ENCODE results near the gene DTNB.

The DTNB gene

DNA sequence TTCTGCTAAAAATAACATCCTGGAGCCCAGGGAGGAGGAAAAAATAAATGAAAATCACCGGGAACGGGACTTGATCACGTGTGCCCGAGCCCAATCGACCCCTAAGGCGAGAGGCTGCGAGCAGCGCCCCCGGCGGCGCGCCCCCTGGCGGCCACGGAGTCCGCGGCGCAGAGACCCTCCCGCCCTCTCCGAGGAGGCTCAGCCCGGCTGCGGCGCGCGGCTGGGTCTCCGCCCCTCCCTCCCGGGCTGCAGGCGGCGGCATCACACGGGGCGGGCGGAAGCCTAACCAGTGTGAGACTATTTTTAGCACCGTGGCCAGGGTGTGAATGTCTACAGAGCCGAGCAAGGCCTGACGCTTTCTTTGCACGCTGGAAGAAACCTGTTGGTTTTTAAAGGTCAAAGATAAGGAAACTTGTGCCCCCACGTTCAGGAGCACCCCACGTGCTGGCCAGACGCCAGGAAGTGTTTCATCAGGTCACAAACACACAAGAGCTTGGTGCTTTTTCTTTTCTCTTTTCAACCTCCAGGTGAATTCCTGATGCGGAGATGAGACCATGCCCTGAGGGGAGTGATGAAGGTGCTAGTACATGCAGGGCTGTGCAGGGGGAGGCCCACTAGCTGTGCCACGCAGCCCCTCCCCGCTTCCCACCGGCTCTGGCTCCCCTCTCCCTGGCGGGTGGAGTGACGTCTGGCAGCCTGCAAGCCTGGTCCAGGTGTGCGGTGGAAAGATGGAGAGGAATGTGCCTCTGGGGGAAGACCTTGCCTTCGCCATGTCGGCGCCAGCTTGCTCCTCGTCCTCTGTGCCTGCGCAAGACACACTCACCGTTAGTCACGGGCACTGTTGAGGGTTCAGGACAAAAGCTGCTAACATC lies 296.4 kb downstream of the DTNB start:
- peaks cover 18% of the 10 kb centered on the region; the same call in 1 of the 2 replicates for H3K4me1 ChIP-seq (ENCODE audit: insufficient read depth, low read length)
- H3K27me3 ChIP-seq (ENCODE audit: insufficient read depth, low read length) = peaks cover 5% of the 10 kb centered on the region; the same call in 1 of the 2 replicates
- no peaks in the 10 kb centered on the region for H3K9me3 ChIP-seq (ENCODE audit: insufficient read depth, low read depth, low read length)
- peak overlapping the region; percentile 19 for H3K4me3 ChIP-seq (ENCODE audit: low read length)
- peak overlapping the region; percentile 38; the same call in 1 of the 2 replicates for H3K27ac ChIP-seq (ENCODE audit: low read depth, low read length)
- peak overlapping the region; percentile 21; the same call in 1 of the 2 replicates for H3K9ac ChIP-seq (ENCODE audit: low read depth, low read length)
- WGBS = 17% methylated on average over 50 of the region's 52 CpGs
- no peaks in the 10 kb centered on the region for H3K36me3 ChIP-seq (ENCODE audit: insufficient read depth, low read length)

DNA sequence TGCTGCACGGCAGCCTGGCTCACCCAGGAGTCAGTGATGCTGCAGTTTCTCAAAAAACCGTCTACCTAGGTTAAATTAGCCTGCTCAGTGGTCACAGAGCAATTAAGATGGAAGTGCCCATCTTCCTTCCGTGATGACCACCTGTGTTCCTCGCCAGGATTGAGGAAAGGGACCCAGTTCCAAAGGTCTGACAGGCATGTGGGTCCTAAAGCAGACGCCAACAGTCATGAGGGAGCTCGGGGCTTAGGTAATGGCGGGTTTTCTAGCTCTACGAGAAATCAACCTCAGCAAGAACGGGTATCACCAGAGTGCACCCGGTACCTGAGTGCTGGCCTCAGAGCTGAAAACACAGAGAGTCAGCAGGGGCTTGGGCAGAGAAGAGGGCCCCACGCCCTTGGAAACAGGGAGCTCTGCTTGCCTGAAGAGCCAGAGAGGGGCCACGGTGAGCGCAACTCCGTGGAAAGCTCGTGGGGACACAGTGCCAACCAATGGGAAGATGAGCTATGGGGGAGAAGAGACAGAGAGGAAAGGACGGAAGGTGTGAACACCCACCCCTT lies 297.3 kb downstream of the DTNB start:
- no peak overlapping the region for H3K27ac ChIP-seq (ENCODE audit: low read depth, low read length)
- H3K9ac ChIP-seq (ENCODE audit: low read depth, low read length) = no peak overlapping the region
- 84% methylated on average over 15 of the region's 16 CpGs for WGBS
- H3K36me3 ChIP-seq (ENCODE audit: insufficient read depth, low read length) = no peaks in the 10 kb centered on the region
- H3K9me3 ChIP-seq (ENCODE audit: insufficient read depth, low read depth, low read length) = no peaks in the 10 kb centered on the region
- peaks cover 5% of the 10 kb centered on the region; the same call in 1 of the 2 replicates for H3K27me3 ChIP-seq (ENCODE audit: insufficient read depth, low read length)
- H3K4me3 ChIP-seq (ENCODE audit: low read length) = no peak overlapping the region
- peaks cover 18% of the 10 kb centered on the region; the same call in 1 of the 2 replicates for H3K4me1 ChIP-seq (ENCODE audit: insufficient read depth, low read length)

- 90% methylated on average over 17 of the region's 17 CpGs for WGBS
- H3K36me3 ChIP-seq (ENCODE audit: insufficient read depth, low read length) = no peaks in the 10 kb centered on the region
- H3K9me3 ChIP-seq (ENCODE audit: insufficient read depth, low read depth, low read length) = no peaks in the 10 kb centered on the region
- H3K27ac ChIP-seq (ENCODE audit: low read depth, low read length) = no peak overlapping the region
- peaks cover 18% of the 10 kb centered on the region; the same call in 1 of the 2 replicates for H3K4me1 ChIP-seq (ENCODE audit: insufficient read depth, low read length)
- H3K27me3 ChIP-seq (ENCODE audit: insufficient read depth, low read length) = peaks cover 5% of the 10 kb centered on the region; the same call in 1 of the 2 replicates
- H3K9ac ChIP-seq (ENCODE audit: low read depth, low read length) = no peak overlapping the region
- H3K4me3 ChIP-seq (ENCODE audit: low read length) = no peak overlapping the region
These were observed 297.9 kb downstream of the DTNB start for GRCh38 chr2:25375371-25375988.

DNA sequence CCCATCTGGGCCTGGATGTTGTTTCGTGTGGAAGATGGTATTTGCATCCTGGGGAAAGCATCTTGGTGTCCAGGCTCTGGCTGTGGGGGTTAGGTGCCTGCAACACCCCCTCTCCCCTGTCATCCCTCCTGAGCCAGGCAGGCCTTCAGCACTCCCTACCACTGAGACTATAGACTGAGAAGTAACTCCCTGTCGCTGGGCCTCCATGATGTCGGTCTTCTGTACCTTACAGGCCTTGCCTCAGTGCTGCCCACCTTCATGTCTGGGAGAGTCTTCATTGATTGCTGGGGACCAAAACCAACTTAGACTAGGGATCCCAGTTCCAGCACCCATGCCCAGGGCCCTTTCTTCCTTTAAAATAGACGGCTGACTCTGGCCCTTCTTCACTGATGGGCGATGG lies 298.6 kb downstream of the DTNB start:
- no peaks in the 10 kb centered on the region for H3K36me3 ChIP-seq (ENCODE audit: insufficient read depth, low read length)
- no peak overlapping the region for H3K9ac ChIP-seq (ENCODE audit: low read depth, low read length)
- H3K27ac ChIP-seq (ENCODE audit: low read depth, low read length) = no peak overlapping the region
- no peaks in the 10 kb centered on the region for H3K9me3 ChIP-seq (ENCODE audit: insufficient read depth, low read depth, low read length)
- peaks cover 18% of the 10 kb centered on the region; the same call in 1 of the 2 replicates for H3K4me1 ChIP-seq (ENCODE audit: insufficient read depth, low read length)
- no peak overlapping the region for H3K4me3 ChIP-seq (ENCODE audit: low read length)
- peaks cover 5% of the 10 kb centered on the region; the same call in 1 of the 2 replicates for H3K27me3 ChIP-seq (ENCODE audit: insufficient read depth, low read length)
- WGBS = 89% methylated on average over 5 of the region's 5 CpGs

DNA sequence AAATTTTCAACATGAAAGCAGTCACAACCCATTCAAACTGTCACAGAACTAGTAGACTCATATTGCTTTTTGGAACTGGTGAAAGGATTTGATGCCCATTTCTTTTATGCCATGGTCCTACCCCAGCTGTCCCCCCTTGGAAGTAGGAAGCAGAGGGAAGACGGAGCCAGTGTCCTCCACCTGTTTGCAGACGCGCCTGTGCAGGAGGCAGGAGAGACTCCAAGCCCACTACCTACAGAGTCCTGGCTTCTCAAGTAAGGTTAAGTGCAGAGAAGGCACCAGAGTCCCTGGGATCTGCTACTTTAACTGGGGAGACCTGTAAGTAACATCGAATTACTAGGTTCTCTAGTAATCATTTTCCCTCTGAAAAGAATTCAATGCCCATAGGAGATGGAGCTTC lies 299.0 kb downstream of the DTNB start:
- peaks cover 5% of the 10 kb centered on the region; the same call in 1 of the 2 replicates for H3K27me3 ChIP-seq (ENCODE audit: insufficient read depth, low read length)
- WGBS = 94% methylated on average over 4 of the region's 4 CpGs
- H3K4me3 ChIP-seq (ENCODE audit: low read length) = no peak overlapping the region
- H3K9me3 ChIP-seq (ENCODE audit: insufficient read depth, low read depth, low read length) = no peaks in the 10 kb centered on the region
- no peak overlapping the region for H3K27ac ChIP-seq (ENCODE audit: low read depth, low read length)
- H3K36me3 ChIP-seq (ENCODE audit: insufficient read depth, low read length) = no peaks in the 10 kb centered on the region
- H3K9ac ChIP-seq (ENCODE audit: low read depth, low read length) = no peak overlapping the region
- H3K4me1 ChIP-seq (ENCODE audit: insufficient read depth, low read length) = peaks cover 18% of the 10 kb centered on the region; the same call in 1 of the 2 replicates

GRCh38 chr2:25373269-25373981 lies 300.0 kb downstream of the DTNB start:
- no peak overlapping the region for H3K9ac ChIP-seq (ENCODE audit: low read depth, low read length)
- H3K4me1 ChIP-seq (ENCODE audit: insufficient read depth, low read length) = peaks cover 18% of the 10 kb centered on the region; the same call in 1 of the 2 replicates
- no peaks in the 10 kb centered on the region for H3K9me3 ChIP-seq (ENCODE audit: insufficient read depth, low read depth, low read length)
- no peaks in the 10 kb centered on the region for H3K36me3 ChIP-seq (ENCODE audit: insufficient read depth, low read length)
- peaks cover 5% of the 10 kb centered on the region; the same call in 1 of the 2 replicates for H3K27me3 ChIP-seq (ENCODE audit: insufficient read depth, low read length)
- H3K27ac ChIP-seq (ENCODE audit: low read depth, low read length) = no peak overlapping the region
- WGBS = 94% methylated on average over 20 of the region's 20 CpGs
- H3K4me3 ChIP-seq (ENCODE audit: low read length) = no peak overlapping the region

- no peak overlapping the region for H3K9ac ChIP-seq (ENCODE audit: low read depth, low read length)
- no peak overlapping the region for H3K4me3 ChIP-seq (ENCODE audit: low read length)
- H3K36me3 ChIP-seq (ENCODE audit: insufficient read depth, low read length) = no peaks in the 10 kb centered on the region
- H3K9me3 ChIP-seq (ENCODE audit: insufficient read depth, low read depth, low read length) = no peaks in the 10 kb centered on the region
- WGBS = 89% methylated on average over 25 of the region's 25 CpGs
- no peak overlapping the region for H3K27ac ChIP-seq (ENCODE audit: low read depth, low read length)
- peaks cover 15% of the 10 kb centered on the region; the same call in 1 of the 2 replicates for H3K4me1 ChIP-seq (ENCODE audit: insufficient read depth, low read length)
- peaks cover 5% of the 10 kb centered on the region; the same call in 1 of the 2 replicates for H3K27me3 ChIP-seq (ENCODE audit: insufficient read depth, low read length)
These were observed 300.7 kb downstream of the DTNB start for GRCh38 chr2:25372405-25373268.

- 91% methylated on average over 26 of the region's 27 CpGs for WGBS
- H3K36me3 ChIP-seq (ENCODE audit: insufficient read depth, low read length) = no peaks in the 10 kb centered on the region
- no peak overlapping the region for H3K9ac ChIP-seq (ENCODE audit: low read depth, low read length)
- no peaks in the 10 kb centered on the region for H3K9me3 ChIP-seq (ENCODE audit: insufficient read depth, low read depth, low read length)
- peaks cover 8% of the 10 kb centered on the region; the same call in 1 of the 2 replicates for H3K4me1 ChIP-seq (ENCODE audit: insufficient read depth, low read length)
- H3K27ac ChIP-seq (ENCODE audit: low read depth, low read length) = no peak overlapping the region
- peaks cover 5% of the 10 kb centered on the region; the same call in 1 of the 2 replicates for H3K27me3 ChIP-seq (ENCODE audit: insufficient read depth, low read length)
- H3K4me3 ChIP-seq (ENCODE audit: low read length) = no peak overlapping the region
These were observed 301.8 kb downstream of the DTNB start for GRCh38 chr2:25371253-25372241.

- Histone ChIP-seq H3K4me1 (ENCODE audit: insufficient read depth, low read length) (peaks cover 8% of the 10 kb centered on the region; the same call in 1 of the 2 replicates), H3K27ac (ENCODE audit: low read depth, low read length) (no peak overlapping the region), H3K9ac (ENCODE audit: low read depth, low read length) (no peak overlapping the region), H3K36me3 (ENCODE audit: insufficient read depth, low read length) (no peaks in the 10 kb centered on the region), H3K27me3 (ENCODE audit: insufficient read depth, low read length) (peaks cover 3% of the 10 kb centered on the region; the same call in 1 of the 2 replicates), H3K9me3 (ENCODE audit: insufficient read depth, low read depth, low read length) (no peaks in the 10 kb centered on the region), H3K4me3 (ENCODE audit: low read length) (no peak overlapping the region)
- WGBS = 81% methylated on average over 5 of the region's 5 CpGs
These were observed 303.5 kb downstream of the DTNB start for GRCh38 chr2:25369876-25370275.

Data from HUES64 (cell line).